Testis (tissue), 3 donors: ENCODE data around the gene PDSS1. TPM values are rescaled to one million over a fixed set of nuclear protein-coding genes. Genes with fewer than 3 reads are reported as not detected.

Experiments used
- DNase-seq: peaks from one replicate; pipeline ENCODE4 v3.0.0-alpha.2; 2019
- H3K27ac ChIP-seq, 2 donors: fragments of 200-600 bp; sonication (generic); one replicate each; pipeline ENCODE4 v1.5.1; 2019
- H3K27me3 ChIP-seq: fragments of 200-600 bp; sonication (generic); one replicate; pipeline ENCODE4 v1.5.1; 2019
- H3K36me3 ChIP-seq: fragments of 200-600 bp; sonication (generic); one replicate; pipeline ENCODE4 v1.5.1; 2017; ENCODE audit warnings: low read depth; ENCODE audit errors: missing control alignments
- H3K4me1 ChIP-seq: fragments of 200-600 bp; sonication (generic); one replicate; pipeline ENCODE4 v1.5.1; 2019
- H3K4me3 ChIP-seq, 2 donors: fragments of 200-600 bp; sonication (generic); one replicate each; pipeline ENCODE4 v1.5.1; 2017 to 2019
- H3K9me3 ChIP-seq: fragments of 200-600 bp; sonication (generic); one replicate; pipeline ENCODE4 v1.5.1; 2017
- CTCF ChIP-seq, 3 experiments: fragments of 450-650 bp in 2 of 3; fragments of 200-600 bp in 1 of 3; sonication (generic) in 1 of 3; IDR thresholded peaks; one replicate each; pipeline ENCODE4 v1.5.1; 2016 to 2019; ENCODE audit warnings: antibody characterized with exemption in 3 of 3, mild to moderate bottlenecking in 2 of 3, moderate library complexity in 1 of 3
- POLR2A ChIP-seq: fragments of 450-650 bp; IDR thresholded peaks from one replicate; pipeline ENCODE4 v1.6.1; 2017; ENCODE audit warnings: antibody characterized with exemption, mild to moderate bottlenecking, moderate library complexity
- WGBS, 2 donors: methylation state at CpG; one replicate each; pipeline ENCODE4 v1.1.5; 2018; 5-methylcytosine and 5-hydroxymethylcytosine counted together
- intact Hi-C: fragments of 100-400 bp; cut with DNase I; formaldehyde crosslinking; loops from one replicate; pipeline ENCODE4 v1.15.1; 2023; ENCODE audit warnings: low total_unique reads
- polyA plus RNA-seq: library from polyadenylated mRNA; stranded (reverse); fragments of 350-450 nt; fragmentation: Illumina TruSeq; extraction: RNeasy Lipid Tissue Mini Kit (QIAGEN cat#74804); gene quantifications from one replicate; pipeline ENCODE4 v1.2.3, GENCODE V29; 2014; ENCODE audit warnings: low read depth, low replicate concordance; ENCODE audit not compliant: insufficient read depth
- small RNA-seq, 2 donors: library from RNA; depleted of rRNA; stranded (forward); fragments of <200 nt; gene quantifications; one replicate each; pipeline ENCODE3, GENCODE V24; 2016
- total RNA-seq, 2 donors: library from RNA; depleted of rRNA; stranded (reverse); fragments of >200 nt; gene quantifications; one replicate each; pipeline ENCODE4 v1.2.3, GENCODE V29; 2016

Gene PDSS1
- total and polyA plus RNA-seq, 3 donors from 2014 or later: 8.9 to 10.1 (median 9.6) TPM

DNA sequence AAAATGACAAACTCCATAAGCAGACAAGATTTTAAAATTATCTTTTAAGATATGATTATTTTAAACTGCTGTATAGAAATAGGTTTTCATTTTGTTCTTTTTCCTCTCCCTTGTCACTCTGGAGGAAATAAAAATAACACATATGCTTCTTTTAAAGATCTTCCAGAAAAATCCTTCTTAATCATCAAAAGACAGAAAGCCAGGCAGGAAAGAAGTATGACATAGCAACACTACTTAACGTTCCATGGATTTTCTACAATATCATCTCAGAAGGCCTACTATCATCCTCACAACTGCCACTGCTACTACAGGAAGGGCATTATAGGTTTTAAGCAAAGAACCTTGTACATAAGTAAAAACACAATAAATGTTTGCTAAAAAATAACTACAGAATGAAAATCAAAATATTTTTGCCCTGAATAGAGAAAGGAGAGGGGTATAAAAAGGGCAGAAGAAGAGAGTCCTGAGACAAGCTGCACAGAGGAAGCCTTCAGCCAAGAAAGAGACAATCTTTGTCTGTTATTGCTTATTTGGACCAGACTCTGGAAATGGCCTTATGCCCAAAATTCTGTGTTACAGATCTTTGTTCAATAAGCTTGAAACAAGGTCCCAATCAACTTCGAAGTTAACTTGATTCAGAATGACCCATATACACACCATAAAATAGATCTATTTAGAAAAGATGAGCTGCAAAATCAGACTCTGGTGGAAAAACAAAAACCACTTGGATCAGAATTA, 95.4 kb downstream of the PDSS1 start:
- no peaks in the 10 kb centered on the region for H3K4me1 ChIP-seq
- no peak for DNase-seq
- H3K9me3 ChIP-seq: no peaks in the 10 kb centered on the region
- H3K27me3 ChIP-seq: no peaks in the 10 kb centered on the region
- no peak overlapping the region for H3K27ac ChIP-seq
- intact Hi-C loops: no loop called here
- no peak overlapping the region for H3K4me3 ChIP-seq
- TF ChIP-seq POLR2A (no peak), CTCF (IDR thresholded peaks at IDR 0.05) (no peak)
- 39 to 40% methylated on average over 2 of the region's 2 CpGs for WGBS, 2 donors
- H3K36me3 ChIP-seq: no peaks in the 10 kb centered on the region

Small RNA genes within 50 kb of the gene (small RNA-seq; reads per million reads assigned to genes)
- gene RF00191 (0 reads per million in 2 donors), gene RNU6-946P (0 reads per million in 2 donors)

Other genes starting within 250 kb of the PDSS1 start
- 10 to 100 TPM; 48.0 to 67.6 TPM for gene ABI1, start 163.3 kb downstream of the PDSS1 start, total RNA-seq
- 34.6 TPM for gene ABI1, start 163.3 kb downstream of the PDSS1 start, polyA plus RNA-seq